Prostate gland (tissue), 2 donors: ENCODE data around the gene SLC50A1.

Experiments
- POLR2A ChIP-seq: fragments of 450-650 bp; IDR thresholded peaks from one replicate; pipeline ENCODE4 v1.6.1; 2016; ENCODE audit warnings: antibody characterized with exemption, mild to moderate bottlenecking
- POLR2AphosphoS5 ChIP-seq: sonication (generic); formaldehyde crosslinking; IDR thresholded peaks from one replicate; pipeline ENCODE4 v1.6.1; 2017; ENCODE audit warnings: antibody characterized with exemption
- TF ChIP-seq, protein P1 (sequence below), 4 experiments: fragments of 200-600 bp in 2 of 4; fragments of 450-650 bp in 2 of 4; sonication (generic) in 2 of 4; IDR thresholded peaks; 1 replicate in 3 of 4; 2 replicates in 1 of 4; pipeline ENCODE4 v1.5.1; 2016 to 2019; ENCODE audit warnings: antibody characterized with exemption in 4 of 4, mild to moderate bottlenecking in 2 of 4, moderate library complexity in 2 of 4

DNA sequence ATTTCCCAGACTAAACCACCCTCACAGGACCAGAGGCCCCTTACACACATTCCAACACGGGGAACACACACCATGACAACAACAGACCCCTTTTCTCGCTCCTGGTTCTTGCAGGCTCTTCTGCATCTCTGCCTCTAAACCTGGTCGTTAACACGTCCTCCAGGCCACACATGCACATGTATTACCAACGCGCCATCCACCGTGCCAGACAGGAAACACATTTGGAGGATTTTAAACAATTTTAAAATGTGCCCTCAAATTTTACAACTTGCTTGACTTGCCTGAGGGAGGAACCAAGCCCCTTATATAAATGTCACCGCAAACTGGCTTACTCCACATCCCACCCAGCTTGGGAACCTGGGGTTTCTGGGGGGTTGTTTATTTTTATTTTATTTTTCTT, 24.8 kb upstream of the SLC50A1 start:
- TF ChIP-seq, protein P1, sequence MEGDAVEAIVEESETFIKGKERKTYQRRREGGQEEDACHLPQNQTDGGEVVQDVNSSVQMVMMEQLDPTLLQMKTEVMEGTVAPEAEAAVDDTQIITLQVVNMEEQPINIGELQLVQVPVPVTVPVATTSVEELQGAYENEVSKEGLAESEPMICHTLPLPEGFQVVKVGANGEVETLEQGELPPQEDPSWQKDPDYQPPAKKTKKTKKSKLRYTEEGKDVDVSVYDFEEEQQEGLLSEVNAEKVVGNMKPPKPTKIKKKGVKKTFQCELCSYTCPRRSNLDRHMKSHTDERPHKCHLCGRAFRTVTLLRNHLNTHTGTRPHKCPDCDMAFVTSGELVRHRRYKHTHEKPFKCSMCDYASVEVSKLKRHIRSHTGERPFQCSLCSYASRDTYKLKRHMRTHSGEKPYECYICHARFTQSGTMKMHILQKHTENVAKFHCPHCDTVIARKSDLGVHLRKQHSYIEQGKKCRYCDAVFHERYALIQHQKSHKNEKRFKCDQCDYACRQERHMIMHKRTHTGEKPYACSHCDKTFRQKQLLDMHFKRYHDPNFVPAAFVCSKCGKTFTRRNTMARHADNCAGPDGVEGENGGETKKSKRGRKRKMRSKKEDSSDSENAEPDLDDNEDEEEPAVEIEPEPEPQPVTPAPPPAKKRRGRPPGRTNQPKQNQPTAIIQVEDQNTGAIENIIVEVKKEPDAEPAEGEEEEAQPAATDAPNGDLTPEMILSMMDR (IDR thresholded peaks at IDR 0.05), result no peak
- TF ChIP-seq POLR2A (no peak), POLR2AphosphoS5 (no peak)
